Liver (tissue), 3 donors: ENCODE measurements around the gene HIVEP3.

ENCODE experiments used
- CTCF ChIP-seq: fragments of 150-350 bp; IDR thresholded peaks from 2 replicates; pipeline ENCODE4 v1.5.1; 2017; ENCODE audit warnings: improper control_type of control experiment, low read depth, low read length; ENCODE audit not compliant: missing input control
- SP1 ChIP-seq: IDR thresholded peaks from 2 replicates; pipeline ENCODE4 v1.6.1; 2018; ENCODE audit warnings: antibody characterized with exemption, mild to moderate bottlenecking
- YY1 ChIP-seq: IDR thresholded peaks from 2 replicates; pipeline ENCODE4 v1.6.1; 2016; ENCODE audit warnings: antibody characterized with exemption, mild to moderate bottlenecking
- donor health status: healthy.
- donor health status: healthy.

GRCh38 chr1:41666981-41667631, 251.6 kb downstream of the HIVEP3 start:
- TF ChIP-seq CTCF (no peak), SP1 (no peak), YY1 (no peak)
